ENCODE measurements around the gene FBXO5.

DNA sequence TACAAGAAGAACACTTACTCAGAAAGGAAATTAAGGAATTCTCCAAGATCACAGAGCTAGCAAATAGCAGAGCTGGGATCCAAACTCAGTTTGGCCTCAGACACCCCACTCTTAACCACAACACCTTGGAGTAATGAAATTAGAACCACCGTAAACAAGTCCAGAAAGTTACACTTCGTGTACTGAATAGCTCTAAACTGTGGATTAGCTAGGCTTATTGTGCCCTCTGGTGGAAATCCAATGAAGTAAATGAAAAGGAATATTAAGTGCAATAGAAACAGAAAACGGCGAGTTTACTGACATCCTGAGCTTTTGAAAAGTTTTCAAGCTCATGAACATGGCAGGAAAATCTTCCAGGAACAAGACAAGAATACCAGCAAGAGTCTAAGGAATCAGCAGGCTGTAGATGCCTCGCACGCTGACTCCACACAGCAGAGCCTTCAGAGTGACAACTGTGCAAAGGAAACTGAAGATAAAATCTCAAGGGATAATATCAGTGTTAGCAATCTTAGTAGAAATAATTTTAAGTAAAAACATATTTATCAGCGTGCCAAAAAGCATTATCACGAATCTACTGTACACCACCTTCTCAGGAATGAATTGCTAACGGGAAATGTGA lies 34.6 kb downstream of the FBXO5 start:
- TF ChIP-seq FOXM1 (IDR thresholded peaks at IDR 0.05; ENCODE audit: borderline replicate concordance, low read depth) (no peak), EP300 (IDR thresholded peaks at IDR 0.05; ENCODE audit: borderline replicate concordance) (no peak), TAF1 (IDR thresholded peaks at IDR 0.05; ENCODE audit: low read depth) (no peak), CEBPB (IDR thresholded peaks at IDR 0.05) (no peak), ZBTB7A (IDR thresholded peaks at IDR 0.05; ENCODE audit: low read depth) (no peak), RAD21 (IDR thresholded peaks at IDR 0.05; ENCODE audit: low read depth) (peak; percentile 71), TCF12 (IDR thresholded peaks at IDR 0.05; ENCODE audit: low read depth) (no peak), EGR1 (IDR thresholded peaks at IDR 0.05) (no peak), YY1 (IDR thresholded peaks at IDR 0.05; ENCODE audit: low read depth) (no peak)
- TF ChIP-seq, protein P1, sequence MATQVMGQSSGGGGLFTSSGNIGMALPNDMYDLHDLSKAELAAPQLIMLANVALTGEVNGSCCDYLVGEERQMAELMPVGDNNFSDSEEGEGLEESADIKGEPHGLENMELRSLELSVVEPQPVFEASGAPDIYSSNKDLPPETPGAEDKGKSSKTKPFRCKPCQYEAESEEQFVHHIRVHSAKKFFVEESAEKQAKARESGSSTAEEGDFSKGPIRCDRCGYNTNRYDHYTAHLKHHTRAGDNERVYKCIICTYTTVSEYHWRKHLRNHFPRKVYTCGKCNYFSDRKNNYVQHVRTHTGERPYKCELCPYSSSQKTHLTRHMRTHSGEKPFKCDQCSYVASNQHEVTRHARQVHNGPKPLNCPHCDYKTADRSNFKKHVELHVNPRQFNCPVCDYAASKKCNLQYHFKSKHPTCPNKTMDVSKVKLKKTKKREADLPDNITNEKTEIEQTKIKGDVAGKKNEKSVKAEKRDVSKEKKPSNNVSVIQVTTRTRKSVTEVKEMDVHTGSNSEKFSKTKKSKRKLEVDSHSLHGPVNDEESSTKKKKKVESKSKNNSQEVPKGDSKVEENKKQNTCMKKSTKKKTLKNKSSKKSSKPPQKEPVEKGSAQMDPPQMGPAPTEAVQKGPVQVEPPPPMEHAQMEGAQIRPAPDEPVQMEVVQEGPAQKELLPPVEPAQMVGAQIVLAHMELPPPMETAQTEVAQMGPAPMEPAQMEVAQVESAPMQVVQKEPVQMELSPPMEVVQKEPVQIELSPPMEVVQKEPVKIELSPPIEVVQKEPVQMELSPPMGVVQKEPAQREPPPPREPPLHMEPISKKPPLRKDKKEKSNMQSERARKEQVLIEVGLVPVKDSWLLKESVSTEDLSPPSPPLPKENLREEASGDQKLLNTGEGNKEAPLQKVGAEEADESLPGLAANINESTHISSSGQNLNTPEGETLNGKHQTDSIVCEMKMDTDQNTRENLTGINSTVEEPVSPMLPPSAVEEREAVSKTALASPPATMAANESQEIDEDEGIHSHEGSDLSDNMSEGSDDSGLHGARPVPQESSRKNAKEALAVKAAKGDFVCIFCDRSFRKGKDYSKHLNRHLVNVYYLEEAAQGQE (IDR thresholded peaks at IDR 0.05; ENCODE audit: low read depth) = no peak
- TF ChIP-seq, protein P2, sequence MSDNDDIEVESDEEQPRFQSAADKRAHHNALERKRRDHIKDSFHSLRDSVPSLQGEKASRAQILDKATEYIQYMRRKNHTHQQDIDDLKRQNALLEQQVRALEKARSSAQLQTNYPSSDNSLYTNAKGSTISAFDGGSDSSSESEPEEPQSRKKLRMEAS (IDR thresholded peaks at IDR 0.05) = no peak

Data from Ishikawa (cell line).